GM12874 (cell line): ENCODE results near the gene USP40.

Source experiments
- CTCF ChIP-seq: IDR thresholded peaks from 2 replicates; pipeline ENCODE4 v1.5.1; 2011; ENCODE audit warnings: low read depth, mild to moderate bottlenecking, control low read depth, low read length, moderate library complexity; ENCODE audit not compliant: insufficient read depth

Gene USP40

GRCh38 chr2:233451950-233452349 lies 114.6 kb downstream of the USP40 start:
- TF ChIP-seq CTCF, result no peak

- no peak for TF ChIP-seq CTCF
Observed at GRCh38 chr2:233450864-233451575, 115.6 kb downstream of the USP40 start.

- no peak for TF ChIP-seq CTCF
Observed at GRCh38 chr2:233449921-233450863, 116.4 kb downstream of the USP40 start.

GRCh38 chr2:233449081-233449901 lies 117.3 kb downstream of the USP40 start:
- TF ChIP-seq CTCF, result no peak

- no peak for TF ChIP-seq CTCF
Observed at GRCh38 chr2:233448575-233448974, 118.0 kb downstream of the USP40 start.

GRCh38 chr2:233448220-233448559 lies 118.4 kb downstream of the USP40 start:
- TF ChIP-seq CTCF, result no peak
